SK-N-MC (cell line): ENCODE measurements around the gene COLGALT1.
"Not testable (repeated sequence)": the region's sequence is repeated elsewhere in the genome, so short reads cannot be mapped to it uniquely, and the experiment has no call there.

Source experiments
- EZH2 ChIP-seq: fragments of 200-600 bp; sonication (generic); IDR thresholded peaks from one replicate; pipeline ENCODE4 v1.6.1; 2017; ENCODE audit warnings: antibody characterized with exemption
- FOXP2 ChIP-seq: optimal IDR thresholded peaks from 2 replicates; pipeline ENCODE3; 2011; ENCODE audit warnings: mild to moderate bottlenecking, moderate library complexity; ENCODE audit not compliant: insufficient read depth; ENCODE audit errors: extremely low read length, control extremely low read depth
- POLR2AphosphoS5 ChIP-seq: IDR thresholded peaks from 2 replicates; pipeline ENCODE4 v1.6.1; 2012; ENCODE audit warnings: mild to moderate bottlenecking, low read depth, low read length, borderline replicate concordance

DNA sequence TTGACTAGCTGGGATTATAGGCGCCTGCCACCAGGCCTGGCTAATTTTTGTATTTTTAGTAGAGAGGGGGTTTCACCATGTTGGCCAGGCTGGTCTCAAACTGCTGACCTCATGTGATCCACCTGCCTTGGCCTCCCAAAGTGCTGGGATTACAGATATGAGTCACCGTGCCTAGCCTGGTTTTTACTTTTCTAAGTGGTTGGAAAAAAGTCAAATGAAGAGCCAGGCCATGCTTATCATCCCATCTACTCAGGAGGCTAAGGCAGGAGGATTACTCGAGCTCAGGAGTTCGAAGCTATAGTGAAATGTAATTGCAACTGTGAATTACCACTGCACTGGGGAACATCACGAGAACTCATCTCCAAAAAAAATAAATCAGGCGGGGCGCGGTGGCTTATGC lies 36.8 kb upstream of the COLGALT1 start:
- TF ChIP-seq POLR2AphosphoS5, EZH2, FOXP2: not testable (repeated sequence)
